ENCODE measurements around the gene CYP2E1. TPM values are rescaled to one million over a fixed set of nuclear protein-coding genes. Genes with fewer than 3 reads are reported as not detected.

CYP2E1 gene
- total RNA-seq: 10 to 100 TPM; 15.2 to 68.5 (median 20.3) TPM

GRCh38 chr10:133526957-133527588, at the start of gene CYP2E1:
CYP2E1 (plus strand) TSS chr10:133527363; CDS start chr10:133527396, 33 bp downstream.
- no peak within 1 kb of the TSS for H3K4me3 ChIP-seq (ENCODE audit: low read depth, poor library complexity, severe bottlenecking)
- no peak for TF ChIP-seq POLR2A (IDR thresholded peaks at IDR 0.05)
- no peak for TF ChIP-seq CTCF (IDR thresholded peaks at IDR 0.05)
- DNase-seq (ENCODE audit: low spot score in 2 of 2): no peak
- intact Hi-C loops (cut with DNase I; ENCODE audit: low total_unique reads): loop anchor here (10.0 kb wide), 1 partner anchor 192 kb away; the partner anchor contains the start of gene CALY
- 66 to 68% methylated on average over 14 to 16 of the region's 16 CpGs for WGBS, 2 donors

- H3K4me3 ChIP-seq (ENCODE audit: low read depth, poor library complexity, severe bottlenecking): no peak overlapping the region
- WGBS, 2 donors: 76 to 77% methylated on average over 8 to 10 of the region's 12 CpGs
- DNase-seq (ENCODE audit: low spot score in 2 of 2): no peak
- intact Hi-C loops (cut with DNase I; ENCODE audit: low total_unique reads): no loop called here
- TF ChIP-seq CTCF (IDR thresholded peaks at IDR 0.05): no peak
- no peak for TF ChIP-seq POLR2A (IDR thresholded peaks at IDR 0.05)
These were observed 46.0 kb upstream of the CYP2E1 start for GRCh38 chr10:133481086-133481643.

GRCh38 chr10:133481657-133482056, 45.5 kb upstream of the CYP2E1 start:
- TF ChIP-seq CTCF (IDR thresholded peaks at IDR 0.05) (no peak), POLR2A (IDR thresholded peaks at IDR 0.05) (no peak)
- 85 to 91% methylated on average over 10 of the region's 10 CpGs for WGBS, 2 donors
- H3K4me3 ChIP-seq (ENCODE audit: low read depth, poor library complexity, severe bottlenecking): no peak overlapping the region
- intact Hi-C loops (cut with DNase I; ENCODE audit: low total_unique reads): no loop called here
- peak in 1 of 2 donors; percentile 80 for DNase-seq (ENCODE audit: low spot score in 2 of 2)

GRCh38 chr10:133484818-133485217, 42.3 kb upstream of the CYP2E1 start:
- no peak for DNase-seq (ENCODE audit: low spot score in 2 of 2)
- intact Hi-C loops (cut with DNase I; ENCODE audit: low total_unique reads): no loop called here
- no peak for TF ChIP-seq CTCF (IDR thresholded peaks at IDR 0.05)
- no peak for TF ChIP-seq POLR2A (IDR thresholded peaks at IDR 0.05)
- H3K4me3 ChIP-seq (ENCODE audit: low read depth, poor library complexity, severe bottlenecking): no peak overlapping the region

GRCh38 chr10:133487085-133487484, 40.1 kb upstream of the CYP2E1 start:
- H3K4me3 ChIP-seq (ENCODE audit: low read depth, poor library complexity, severe bottlenecking): no peak overlapping the region
- intact Hi-C loops (cut with DNase I; ENCODE audit: low total_unique reads): no loop called here
- no peak for DNase-seq (ENCODE audit: low spot score in 2 of 2)
- TF ChIP-seq CTCF (IDR thresholded peaks at IDR 0.05) (no peak), POLR2A (IDR thresholded peaks at IDR 0.05) (no peak)

GRCh38 chr10:133488354-133488753, 38.8 kb upstream of the CYP2E1 start:
- DNase-seq (ENCODE audit: low spot score in 2 of 2): no peak
- intact Hi-C loops (cut with DNase I; ENCODE audit: low total_unique reads): no loop called here
- TF ChIP-seq POLR2A (IDR thresholded peaks at IDR 0.05): no peak
- no peak overlapping the region for H3K4me3 ChIP-seq (ENCODE audit: low read depth, poor library complexity, severe bottlenecking)
